ENCODE measurements around the gene ITIH4.

- TF ChIP-seq CTCF (IDR thresholded peaks at IDR 0.05; ENCODE audit: insufficient read depth, low read depth, low read length) (no peak), EZH2 (IDR thresholded peaks at IDR 0.05; ENCODE audit: insufficient read depth, low read length) (no peak)
Observed at GRCh38 chr3:52845691-52846431, 15.4 kb upstream of the ITIH4 start.

All from astrocyte (in vitro differentiated cells and primary cell).